NOMO-1 (cell line): ENCODE data around the gene CYP26C1.

Experiments
- DNase-seq, 2 experiments: peaks; one replicate each; lab custom pipeline; 2025; ENCODE audit not compliant: unreplicated experiment in 2 of 2; lab: John Stamatoyannopoulos, UW

CYP26C1 gene

GRCh38 chr10:93063977-93064660 lies 3.5 kb downstream of the CYP26C1 start:
- DNase-seq, result no peak

GRCh38 chr10:93064874-93065660 lies 4.5 kb downstream of the CYP26C1 start:
- no peak for DNase-seq

GRCh38 chr10:93065675-93066543 lies 5.3 kb downstream of the CYP26C1 start:
- DNase-seq, result no peak

- no peak for DNase-seq
Measured at GRCh38 chr10:93066544-93066913, 5.9 kb downstream of the CYP26C1 start.

GRCh38 chr10:93067443-93068365 lies 7.1 kb downstream of the CYP26C1 start:
- DNase-seq, result no peak

- no peak for DNase-seq
Measured at GRCh38 chr10:93068411-93069244, 8.0 kb downstream of the CYP26C1 start.

- DNase-seq, result no peak
Measured at GRCh38 chr10:93069245-93069561, 8.6 kb downstream of the CYP26C1 start.

- DNase-seq, result no peak
Measured at GRCh38 chr10:93070378-93071176, 10.0 kb downstream of the CYP26C1 start.

- DNase-seq, result no peak
Measured at GRCh38 chr10:93071177-93071472, 10.5 kb downstream of the CYP26C1 start.

- DNase-seq, result no peak
Measured at GRCh38 chr10:93071674-93072224, 11.2 kb downstream of the CYP26C1 start.

- no peak for DNase-seq
Measured at GRCh38 chr10:93072225-93072712, 11.7 kb downstream of the CYP26C1 start.

- DNase-seq, result no peak
Measured at GRCh38 chr10:93072713-93073538, 12.3 kb downstream of the CYP26C1 start.

- DNase-seq, result no peak
Measured at GRCh38 chr10:93073539-93074146, 13.0 kb downstream of the CYP26C1 start, which contains the start of gene CYP26A1. Gene CYP26A1 (plus strand): TSS chr10:93073893. CDS start chr10:93073935, 42 bp downstream.

GRCh38 chr10:93074147-93074596 lies 13.6 kb downstream of the CYP26C1 start:
- peak; percentile 31 to 44 for DNase-seq

- no peak for DNase-seq
Measured at GRCh38 chr10:93074597-93075368, 14.2 kb downstream of the CYP26C1 start.
